Thymus (tissue), 11 donors: ENCODE results near the gene USP46. TPM values are rescaled to one million over a fixed set of nuclear protein-coding genes. Genes with fewer than 3 reads are reported as not detected.

Source experiments
- DNase-seq, 9 donors: peaks; one replicate each; pipeline ENCODE4 v3.0.0-alpha.2; 2013; ENCODE audit warnings: low spot score in 9 of 9, low read depth in 6 of 9, missing footprints in 1 of 9
- H3K27ac ChIP-seq, 2 donors: one replicate each; pipeline ENCODE4 v1.5.1; 2013; ENCODE audit warnings: control low read depth in 1 of 2, low read depth in 1 of 2, low read length in 1 of 2, mild to moderate bottlenecking in 1 of 2, moderate library complexity in 1 of 2
- H3K27me3 ChIP-seq, 2 donors: one replicate each; pipeline ENCODE4 v1.5.1; 2013; ENCODE audit warnings: low read length in 1 of 2; ENCODE audit not compliant: control insufficient read depth in 2 of 2, insufficient read depth in 1 of 2
- H3K36me3 ChIP-seq, 2 donors: one replicate each; pipeline ENCODE4 v1.5.1; 2013; ENCODE audit warnings: low read length in 1 of 2, mild to moderate bottlenecking in 1 of 2, moderate library complexity in 1 of 2; ENCODE audit not compliant: control insufficient read depth in 2 of 2, insufficient read depth in 2 of 2
- H3K4me1 ChIP-seq, 2 donors: one replicate each; pipeline ENCODE4 v1.5.1; 2013; ENCODE audit warnings: low read length in 2 of 2; ENCODE audit not compliant: control insufficient read depth in 2 of 2, insufficient read depth in 2 of 2
- H3K4me3 ChIP-seq, 2 donors: one replicate each; pipeline ENCODE4 v1.5.1; 2013; ENCODE audit warnings: low read length in 2 of 2, control low read depth in 1 of 2, mild to moderate bottlenecking in 1 of 2
- H3K9me3 ChIP-seq, 2 donors: one replicate each; pipeline ENCODE4 v1.5.1; 2013; ENCODE audit warnings: low read length in 1 of 2, mild to moderate bottlenecking in 1 of 2; ENCODE audit not compliant: control insufficient read depth in 2 of 2, insufficient read depth in 1 of 2
- WGBS: extraction: QIAGEN DNeasy Blood & Tissue Kit; methylation state at CpG from one replicate; pipeline ENCODE4 v1.1.7; 2013; 5-methylcytosine and 5-hydroxymethylcytosine counted together
- polyA plus RNA-seq: library from polyadenylated mRNA; stranded (reverse); fragments of 200-250 nt; gene quantifications from one replicate; pipeline ENCODE4 v1.2.3, GENCODE V29; 2013
- total RNA-seq: library from RNA; stranded (reverse); fragments of 120-200 nt; gene quantifications from one replicate; pipeline ENCODE4 v1.2.4, GENCODE V29; 2013
- donor health status: healthy.

Gene USP46
- total and polyA plus RNA-seq, 2 donors, result 5.2 to 6.3 TPM

- Histone ChIP-seq H3K4me3 (no peak overlapping the region), H3K4me1 (no peaks in the 10 kb centered on the region), H3K36me3 (peaks cover 0 to 4% of the 10 kb centered on the region in 2 donors), H3K9me3 (no peaks in the 10 kb centered on the region), H3K27me3 (no peaks in the 10 kb centered on the region), H3K27ac (no peak overlapping the region)
- DNase-seq, result no peak
- 97% methylated on average over 3 of the region's 3 CpGs for WGBS
Observed at GRCh38 chr4:52600275-52600674, 58.8 kb downstream of the USP46 start.

DNA sequence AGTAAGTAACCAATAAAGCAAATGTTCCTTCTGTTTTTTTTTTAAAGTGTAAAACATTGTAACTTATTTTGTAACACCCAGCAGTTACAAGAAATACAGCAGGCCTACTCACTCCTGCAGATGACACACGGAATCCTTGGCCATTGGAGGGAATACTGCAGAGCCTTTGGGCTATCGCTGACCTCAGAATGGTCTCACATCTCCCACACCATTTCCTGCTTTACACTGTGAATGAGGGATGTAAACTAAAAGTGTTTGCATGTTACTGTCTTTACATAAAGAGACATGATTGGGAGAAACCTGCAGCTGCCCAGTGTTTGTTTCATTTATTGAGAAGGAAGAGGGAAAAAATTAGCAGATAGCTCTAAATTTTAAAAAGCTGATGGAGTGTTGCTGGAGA lies 64.1 kb downstream of the USP46 start:
- no peak for DNase-seq
- Histone ChIP-seq H3K27ac (no peak overlapping the region), H3K36me3 (peaks cover 0 to 4% of the 10 kb centered on the region in 2 donors)

GRCh38 chr4:52592287-52592686 lies 66.8 kb downstream of the USP46 start:
- no peak overlapping the region for H3K27ac ChIP-seq
- peaks cover 0 to 4% of the 10 kb centered on the region in 2 donors for H3K36me3 ChIP-seq
- no peaks in the 10 kb centered on the region for H3K27me3 ChIP-seq
- H3K4me1 ChIP-seq, result no peaks in the 10 kb centered on the region
- no peak for DNase-seq
- no peak overlapping the region for H3K4me3 ChIP-seq
- 99% methylated on average over 3 of the region's 3 CpGs for WGBS
- H3K9me3 ChIP-seq, result no peaks in the 10 kb centered on the region

More for the DNA sequence above, 64.1 kb downstream of the USP46 start:
- WGBS, result 95% methylated on average over 2 of the region's 2 CpGs
- Histone ChIP-seq H3K9me3 (no peaks in the 10 kb centered on the region), H3K4me1 (no peaks in the 10 kb centered on the region), H3K27me3 (no peaks in the 10 kb centered on the region), H3K4me3 (no peak overlapping the region)

GRCh38 chr4:52588771-52589591 lies 70.1 kb downstream of the USP46 start:
- no peak for DNase-seq
- no peaks in the 10 kb centered on the region for H3K9me3 ChIP-seq
- 59% methylated on average over 13 of the region's 13 CpGs for WGBS
- H3K36me3 ChIP-seq, result no peaks in the 10 kb centered on the region
- H3K27ac ChIP-seq, result no peak overlapping the region
- no peak overlapping the region for H3K4me3 ChIP-seq
- H3K27me3 ChIP-seq, result no peaks in the 10 kb centered on the region
- no peaks in the 10 kb centered on the region for H3K4me1 ChIP-seq

GRCh38 chr4:52588097-52588496 lies 71.0 kb downstream of the USP46 start:
- Histone ChIP-seq H3K36me3 (no peaks in the 10 kb centered on the region), H3K4me3 (no peak overlapping the region), H3K27ac (no peak overlapping the region), H3K4me1 (no peaks in the 10 kb centered on the region), H3K27me3 (no peaks in the 10 kb centered on the region), H3K9me3 (no peaks in the 10 kb centered on the region)
- 62% methylated on average over 2 of the region's 2 CpGs for WGBS
- DNase-seq, result peak in 1 of 9 donors; percentile 9

DNA sequence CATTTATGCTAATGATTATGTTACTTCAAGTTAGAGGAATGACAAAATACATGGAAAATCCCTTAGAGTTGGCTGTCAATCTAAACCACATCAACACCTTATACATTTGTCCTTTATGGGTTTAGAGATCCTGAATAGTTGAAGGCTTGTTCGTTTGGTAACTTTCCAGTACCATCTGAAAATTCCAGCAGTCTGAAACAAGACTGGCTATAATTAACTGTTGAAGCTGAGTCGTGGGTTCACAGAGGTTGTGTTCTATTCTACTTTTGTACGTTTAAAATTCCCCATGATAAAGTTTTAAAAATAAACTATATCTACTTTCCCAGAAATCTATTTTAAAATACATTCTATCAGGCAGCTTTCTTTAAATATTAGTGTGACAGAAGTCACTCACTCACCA lies 73.0 kb downstream of the USP46 start:
- DNase-seq, result no peak
- no peaks in the 10 kb centered on the region for H3K4me1 ChIP-seq
- no peaks in the 10 kb centered on the region for H3K36me3 ChIP-seq
- no peaks in the 10 kb centered on the region for H3K9me3 ChIP-seq
- H3K27me3 ChIP-seq, result no peaks in the 10 kb centered on the region
- 83% methylated on average over 3 of the region's 3 CpGs for WGBS
- H3K27ac ChIP-seq, result no peak overlapping the region
- H3K4me3 ChIP-seq, result no peak overlapping the region

DNA sequence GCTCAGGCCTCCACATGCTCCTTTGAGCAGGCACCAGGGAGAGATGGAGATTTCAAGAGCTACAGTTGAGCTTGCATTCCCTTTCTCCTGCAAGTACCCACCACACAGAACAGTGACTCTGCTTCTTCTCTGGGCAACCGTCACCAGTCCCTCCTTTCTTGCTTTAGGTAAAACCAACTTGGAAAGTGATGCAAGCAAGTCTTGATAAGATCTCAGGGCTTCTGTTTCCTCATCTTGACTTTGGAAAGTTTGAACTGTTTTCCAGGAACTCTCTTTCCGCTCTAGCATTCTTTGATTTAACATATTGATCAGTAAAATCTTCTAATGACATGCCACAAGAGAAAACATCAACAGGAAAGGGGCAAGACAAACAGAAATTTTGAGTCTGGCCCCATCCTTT lies 73.7 kb downstream of the USP46 start:
- Histone ChIP-seq H3K4me3 (no peak overlapping the region), H3K27ac (no peak overlapping the region), H3K27me3 (no peaks in the 10 kb centered on the region), H3K9me3 (no peaks in the 10 kb centered on the region), H3K4me1 (no peaks in the 10 kb centered on the region), H3K36me3 (no peaks in the 10 kb centered on the region)
- no peak for DNase-seq
- WGBS, result 93% methylated on average over 2 of the region's 2 CpGs

GRCh38 chr4:52579602-52580272 lies 79.4 kb downstream of the USP46 start:
- Histone ChIP-seq H3K36me3 (no peaks in the 10 kb centered on the region), H3K27me3 (no peaks in the 10 kb centered on the region), H3K9me3 (no peaks in the 10 kb centered on the region), H3K4me3 (no peak overlapping the region), H3K4me1 (no peaks in the 10 kb centered on the region), H3K27ac (no peak overlapping the region)
- 90% methylated on average over 4 of the region's 4 CpGs for WGBS
- no peak for DNase-seq

- no peaks in the 10 kb centered on the region for H3K27me3 ChIP-seq
- no peaks in the 10 kb centered on the region for H3K36me3 ChIP-seq
- H3K9me3 ChIP-seq, result no peaks in the 10 kb centered on the region
- H3K4me3 ChIP-seq, result no peak overlapping the region
- no peak overlapping the region for H3K27ac ChIP-seq
- WGBS, result 96% methylated on average over 2 of the region's 2 CpGs
- no peak for DNase-seq
- H3K4me1 ChIP-seq, result no peaks in the 10 kb centered on the region
Observed at GRCh38 chr4:52578951-52579350, 80.2 kb downstream of the USP46 start.
